HL-60 (cell line): ENCODE data around the gene VWA1.

ENCODE experiments used
- DNase-seq, 2 experiments: peaks; one replicate each; pipeline ENCODE4 v3.0.0-alpha.2; 2010 to 2020; ENCODE audit warnings: low read depth in 1 of 2, low spot score in 1 of 2
- H3K27ac ChIP-seq: fragments of 250-450 bp; sonication (Bioruptor Pico); replicated peaks from 2 replicates; pipeline ENCODE4 v1.5.1; 2020; ENCODE audit warnings: mild to moderate bottlenecking, moderate library complexity
- H3K27me3 ChIP-seq: fragments of 250-450 bp; sonication (Bioruptor Pico); 2 replicates; pipeline ENCODE4 v1.5.1; 2021; ENCODE audit warnings: mild to moderate bottlenecking, moderate library complexity; ENCODE audit not compliant: insufficient read depth, poor library complexity, severe bottlenecking
- H3K4me3 ChIP-seq: replicated peaks from 2 replicates; pipeline ENCODE4 v1.5.1; 2011; ENCODE audit warnings: mild to moderate bottlenecking, control low read depth, low read length; ENCODE audit not compliant: insufficient read depth
- GABPA ChIP-seq: IDR thresholded peaks from 2 replicates; pipeline ENCODE4 v1.6.1; 2012; ENCODE audit warnings: low read depth
- POLR2AphosphoS5 ChIP-seq: IDR thresholded peaks from 2 replicates; pipeline ENCODE4 v1.6.1; 2012; ENCODE audit warnings: low read depth
- SPI1 ChIP-seq: IDR thresholded peaks from 2 replicates; pipeline ENCODE4 v1.6.1; 2012; ENCODE audit warnings: low read depth, mild to moderate bottlenecking, borderline replicate concordance
- TF ChIP-seq, protein P1 (sequence below): IDR thresholded peaks from 2 replicates; pipeline ENCODE4 v1.6.1; 2012; ENCODE audit warnings: low read depth; ENCODE audit not compliant: insufficient replicate concordance
- TF ChIP-seq, protein P2 (sequence below): IDR thresholded peaks from one replicate; pipeline ENCODE4 v1.5.1; 2011; ENCODE audit warnings: low read length, control low read depth, inconsistent platforms; ENCODE audit not compliant: insufficient read depth

Gene VWA1

DNA sequence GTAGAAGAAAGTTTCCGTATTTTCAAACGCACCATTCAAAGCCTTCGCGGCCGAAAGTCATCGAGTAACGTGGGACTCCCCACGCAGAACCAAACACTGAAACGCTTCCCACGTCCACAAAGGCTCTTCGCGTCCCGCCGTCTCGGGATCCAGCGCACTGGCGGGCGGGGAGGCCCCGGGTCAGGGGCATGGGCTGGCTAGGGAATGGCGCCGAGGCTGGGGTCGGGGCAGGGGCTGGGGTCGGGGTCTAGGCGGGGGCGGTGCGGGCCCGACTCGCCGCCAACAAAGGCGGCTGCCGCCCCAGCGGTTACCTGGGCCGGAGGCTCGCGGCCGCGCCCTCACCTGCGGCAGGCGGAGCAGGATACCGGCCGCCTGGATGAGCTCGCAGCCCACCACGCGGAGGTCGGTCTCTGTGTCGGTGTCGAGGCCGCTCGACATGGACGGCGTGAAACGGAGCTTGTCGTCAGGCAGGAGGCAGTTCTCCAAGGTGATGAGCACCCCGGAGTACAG lies 36.8 kb upstream of the VWA1 start:
- Histone ChIP-seq H3K27ac (peak overlapping the region; percentile 92), H3K27me3 (no peaks in the 10 kb centered on the region), H3K4me3 (peak overlapping the region; percentile 88)
- no peak for TF ChIP-seq POLR2AphosphoS5
- TF ChIP-seq, protein P1, sequence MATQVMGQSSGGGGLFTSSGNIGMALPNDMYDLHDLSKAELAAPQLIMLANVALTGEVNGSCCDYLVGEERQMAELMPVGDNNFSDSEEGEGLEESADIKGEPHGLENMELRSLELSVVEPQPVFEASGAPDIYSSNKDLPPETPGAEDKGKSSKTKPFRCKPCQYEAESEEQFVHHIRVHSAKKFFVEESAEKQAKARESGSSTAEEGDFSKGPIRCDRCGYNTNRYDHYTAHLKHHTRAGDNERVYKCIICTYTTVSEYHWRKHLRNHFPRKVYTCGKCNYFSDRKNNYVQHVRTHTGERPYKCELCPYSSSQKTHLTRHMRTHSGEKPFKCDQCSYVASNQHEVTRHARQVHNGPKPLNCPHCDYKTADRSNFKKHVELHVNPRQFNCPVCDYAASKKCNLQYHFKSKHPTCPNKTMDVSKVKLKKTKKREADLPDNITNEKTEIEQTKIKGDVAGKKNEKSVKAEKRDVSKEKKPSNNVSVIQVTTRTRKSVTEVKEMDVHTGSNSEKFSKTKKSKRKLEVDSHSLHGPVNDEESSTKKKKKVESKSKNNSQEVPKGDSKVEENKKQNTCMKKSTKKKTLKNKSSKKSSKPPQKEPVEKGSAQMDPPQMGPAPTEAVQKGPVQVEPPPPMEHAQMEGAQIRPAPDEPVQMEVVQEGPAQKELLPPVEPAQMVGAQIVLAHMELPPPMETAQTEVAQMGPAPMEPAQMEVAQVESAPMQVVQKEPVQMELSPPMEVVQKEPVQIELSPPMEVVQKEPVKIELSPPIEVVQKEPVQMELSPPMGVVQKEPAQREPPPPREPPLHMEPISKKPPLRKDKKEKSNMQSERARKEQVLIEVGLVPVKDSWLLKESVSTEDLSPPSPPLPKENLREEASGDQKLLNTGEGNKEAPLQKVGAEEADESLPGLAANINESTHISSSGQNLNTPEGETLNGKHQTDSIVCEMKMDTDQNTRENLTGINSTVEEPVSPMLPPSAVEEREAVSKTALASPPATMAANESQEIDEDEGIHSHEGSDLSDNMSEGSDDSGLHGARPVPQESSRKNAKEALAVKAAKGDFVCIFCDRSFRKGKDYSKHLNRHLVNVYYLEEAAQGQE = no peak
- TF ChIP-seq, protein P2, sequence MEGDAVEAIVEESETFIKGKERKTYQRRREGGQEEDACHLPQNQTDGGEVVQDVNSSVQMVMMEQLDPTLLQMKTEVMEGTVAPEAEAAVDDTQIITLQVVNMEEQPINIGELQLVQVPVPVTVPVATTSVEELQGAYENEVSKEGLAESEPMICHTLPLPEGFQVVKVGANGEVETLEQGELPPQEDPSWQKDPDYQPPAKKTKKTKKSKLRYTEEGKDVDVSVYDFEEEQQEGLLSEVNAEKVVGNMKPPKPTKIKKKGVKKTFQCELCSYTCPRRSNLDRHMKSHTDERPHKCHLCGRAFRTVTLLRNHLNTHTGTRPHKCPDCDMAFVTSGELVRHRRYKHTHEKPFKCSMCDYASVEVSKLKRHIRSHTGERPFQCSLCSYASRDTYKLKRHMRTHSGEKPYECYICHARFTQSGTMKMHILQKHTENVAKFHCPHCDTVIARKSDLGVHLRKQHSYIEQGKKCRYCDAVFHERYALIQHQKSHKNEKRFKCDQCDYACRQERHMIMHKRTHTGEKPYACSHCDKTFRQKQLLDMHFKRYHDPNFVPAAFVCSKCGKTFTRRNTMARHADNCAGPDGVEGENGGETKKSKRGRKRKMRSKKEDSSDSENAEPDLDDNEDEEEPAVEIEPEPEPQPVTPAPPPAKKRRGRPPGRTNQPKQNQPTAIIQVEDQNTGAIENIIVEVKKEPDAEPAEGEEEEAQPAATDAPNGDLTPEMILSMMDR = no peak
- no peak for DNase-seq

DNA sequence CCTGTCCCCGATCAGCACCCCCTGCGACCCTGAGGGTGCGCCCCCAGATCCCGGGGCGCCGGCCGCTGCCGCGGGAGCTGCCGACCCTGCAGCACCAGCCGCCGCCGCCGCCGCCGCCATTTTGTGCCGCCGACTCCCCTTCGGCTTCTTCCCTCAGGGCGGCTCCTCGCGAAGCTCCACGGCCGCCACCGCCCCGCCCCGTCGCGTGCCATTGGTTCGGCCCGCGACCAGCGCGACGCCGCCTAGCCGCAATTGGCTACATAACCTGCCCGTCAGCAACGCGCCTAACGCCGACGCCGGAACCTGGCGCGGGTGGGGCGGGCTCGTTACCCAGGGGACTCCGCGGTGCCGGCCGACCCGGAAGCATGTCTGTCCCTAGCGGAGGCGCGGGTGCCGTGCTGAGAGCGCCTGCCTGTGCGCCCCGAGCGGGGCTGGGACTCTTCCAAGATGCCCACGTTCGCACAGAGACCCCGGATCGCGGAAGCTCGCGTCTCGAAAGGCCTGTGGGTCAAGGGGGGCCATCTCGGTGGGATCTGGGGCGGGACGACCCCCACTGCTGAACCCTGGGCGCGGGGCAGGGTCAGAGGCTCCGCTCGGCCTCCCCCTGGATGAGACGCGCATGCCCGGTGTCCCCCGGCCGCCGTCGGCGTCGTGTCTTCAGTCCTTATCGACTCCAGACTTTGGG lies 36.2 kb upstream of the VWA1 start, which contains the start of gene CCNL2:
CCNL2 (minus strand) TSS at position 149 of the 685 bp plus-strand sequence; CDS start at position 120, 29 bp downstream.
- no peaks in the 10 kb centered on the region for H3K27me3 ChIP-seq
- H3K27ac ChIP-seq = peak within 1 kb of the TSS; percentile 92
- TF ChIP-seq SPI1 (no peak), GABPA (peak; percentile 78), POLR2AphosphoS5 (peak; percentile 56; the same call in 1 of the 2 replicates)
- TF ChIP-seq, protein P1 = no peak
- TF ChIP-seq, protein P2 = peak; percentile 16
- peak within 1 kb of the TSS; percentile 88 for H3K4me3 ChIP-seq
- peak; percentile 97 to 98 for DNase-seq

DNA sequence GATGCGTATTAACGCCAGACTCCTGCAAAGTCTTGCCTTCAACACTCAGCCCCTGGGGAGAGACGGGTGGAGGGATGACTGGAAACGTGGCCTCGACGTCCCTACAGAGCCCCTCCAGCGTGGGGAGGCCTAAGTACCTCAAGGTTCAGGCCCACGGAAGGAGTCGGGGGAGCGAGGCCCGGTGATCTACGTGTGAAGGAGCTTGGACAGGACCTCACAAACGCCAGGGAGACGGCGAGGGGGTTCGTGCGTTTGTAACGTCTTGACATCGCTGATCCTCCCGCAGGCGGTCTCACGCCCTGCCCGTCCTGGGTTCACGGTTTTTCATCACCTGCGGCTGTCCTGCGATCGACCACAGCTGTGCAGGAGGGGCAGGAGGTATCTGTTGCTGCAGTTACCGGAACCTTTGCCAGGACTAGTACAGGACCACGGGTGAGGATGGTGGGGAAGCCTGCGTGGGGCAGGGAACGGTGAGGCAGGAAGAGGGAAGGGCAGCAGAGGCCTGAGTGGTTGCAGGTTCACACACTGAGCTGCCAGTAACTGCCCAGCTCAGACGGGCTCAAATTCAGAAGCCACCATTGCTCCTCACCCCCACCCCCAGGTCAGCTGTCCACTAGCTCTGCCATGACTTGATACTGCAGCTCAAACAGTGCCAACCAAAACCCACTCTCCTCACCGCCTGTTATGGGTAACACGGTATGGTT lies 35.5 kb upstream of the VWA1 start:
- peak in 1 of 2 experiments; percentile 36 for DNase-seq
- H3K27me3 ChIP-seq = no peaks in the 10 kb centered on the region
- peak overlapping the region; percentile 91 for H3K27ac ChIP-seq
- TF ChIP-seq, protein P1 = no peak
- TF ChIP-seq POLR2AphosphoS5 = peak; percentile 79; the same call in 1 of the 2 replicates
- TF ChIP-seq, protein P2 = no peak
- TF ChIP-seq GABPA = no peak
- H3K4me3 ChIP-seq = peak overlapping the region; percentile 86
